Fibroblast of skin of back (primary cell): Measurements from ENCODE around the gene GAS5.
"Not testable (repeated sequence)": the region's sequence is repeated elsewhere in the genome, so short reads cannot be mapped to it uniquely, and the experiment has no call there.

Source experiments
- DNase-seq: peaks from one replicate; pipeline ENCODE4 v3.0.0-alpha.2; 2013

GAS5 gene

DNA sequence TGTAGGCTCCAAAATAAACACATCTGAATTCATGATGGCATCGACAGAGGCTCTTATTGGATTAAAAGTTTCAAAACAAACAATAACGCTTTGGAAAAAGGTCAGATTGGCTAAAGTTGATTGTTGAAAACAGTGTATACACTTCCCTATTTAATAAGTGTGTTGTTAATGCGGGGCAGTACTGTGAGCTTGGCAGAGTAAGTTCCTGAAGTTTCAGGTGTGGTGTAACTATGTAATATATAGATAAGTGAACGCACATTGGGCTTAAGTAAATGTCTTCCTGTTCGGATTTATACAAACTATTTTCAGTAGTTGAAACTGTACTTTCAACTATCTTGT, 1.2 kb upstream of the GAS5 start:
- DNase-seq = no peak

DNA sequence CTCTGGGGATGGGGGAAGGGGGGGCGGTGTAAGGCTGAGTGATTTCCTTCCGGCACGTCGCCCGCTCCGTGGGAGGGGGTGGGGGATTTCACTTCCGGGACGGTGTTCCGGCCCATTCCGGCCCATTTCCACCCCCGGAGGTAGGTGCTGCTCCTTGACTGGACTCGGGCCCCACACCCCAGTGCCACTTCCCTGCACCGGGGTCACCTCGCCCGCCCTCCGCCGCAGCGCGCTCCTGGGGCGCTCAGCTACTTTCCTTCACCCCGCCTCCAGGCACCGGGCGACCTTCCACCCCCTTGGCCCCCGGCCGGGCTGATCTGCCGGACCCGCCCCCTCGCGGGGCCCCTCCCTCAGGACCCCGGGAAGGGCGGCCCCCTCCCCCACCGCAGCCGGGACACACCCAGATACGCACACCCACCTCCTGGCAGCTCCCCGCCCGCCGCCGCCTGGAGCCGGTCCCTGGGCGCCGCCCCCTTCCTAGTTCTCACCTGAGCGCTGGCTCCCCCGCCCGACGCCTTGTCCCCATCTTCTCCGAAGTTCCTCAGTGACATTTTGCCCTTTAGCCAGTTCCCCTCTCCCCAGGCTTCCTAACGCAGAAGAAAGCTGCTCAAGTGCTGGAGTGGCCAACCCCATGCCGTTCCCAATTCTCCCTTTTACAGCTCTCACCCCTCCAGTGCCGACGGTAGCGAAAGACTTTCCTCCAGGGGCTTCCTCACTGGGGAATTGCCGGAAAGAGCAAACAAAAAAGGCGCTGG, 654 bp upstream of the GAS5 start, which contains the start of gene ZBTB37:
Gene ZBTB37 (plus strand): TSS at position 115 of the 755 bp plus-strand sequence. CDS start 1,846 bp downstream, outside the sequence.
- DNase-seq = peak; percentile 62

GRCh38 chr1:173867141-173867752, 542 bp downstream of the GAS5 start:
- no peak for DNase-seq

DNA sequence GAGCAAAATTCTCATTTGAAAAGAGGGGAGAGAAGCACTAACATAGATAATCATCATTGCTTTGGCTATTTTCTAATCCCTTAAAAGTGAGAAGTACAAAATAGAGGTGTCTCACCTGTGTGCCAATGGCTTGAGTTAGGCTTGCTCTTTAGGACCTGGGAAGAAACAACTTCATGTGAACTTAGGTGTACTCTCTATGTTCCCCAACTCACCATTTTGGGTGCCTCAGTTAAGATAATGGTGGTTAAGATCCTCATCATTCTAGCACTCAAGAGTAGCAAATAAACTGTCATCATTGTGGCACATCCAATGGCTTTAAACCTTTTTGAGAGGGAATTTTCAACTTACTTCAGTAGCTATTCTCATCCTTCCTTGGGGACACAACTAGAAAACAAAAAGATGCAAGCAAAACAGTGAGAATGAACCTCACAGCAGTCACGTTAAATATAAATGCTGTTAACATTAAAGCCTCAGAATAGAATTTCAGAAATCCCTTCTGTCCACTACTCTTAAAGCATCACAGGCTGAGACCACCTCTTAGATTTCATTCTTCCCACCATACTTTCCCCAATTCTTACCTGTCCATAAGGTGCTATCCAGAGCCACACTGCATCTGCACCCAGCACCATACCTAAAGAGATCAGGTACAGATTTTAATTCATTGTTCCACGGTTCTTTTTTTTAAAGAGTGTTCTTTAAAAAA, 1.2 kb downstream of the GAS5 start:
- no peak for DNase-seq

DNA sequence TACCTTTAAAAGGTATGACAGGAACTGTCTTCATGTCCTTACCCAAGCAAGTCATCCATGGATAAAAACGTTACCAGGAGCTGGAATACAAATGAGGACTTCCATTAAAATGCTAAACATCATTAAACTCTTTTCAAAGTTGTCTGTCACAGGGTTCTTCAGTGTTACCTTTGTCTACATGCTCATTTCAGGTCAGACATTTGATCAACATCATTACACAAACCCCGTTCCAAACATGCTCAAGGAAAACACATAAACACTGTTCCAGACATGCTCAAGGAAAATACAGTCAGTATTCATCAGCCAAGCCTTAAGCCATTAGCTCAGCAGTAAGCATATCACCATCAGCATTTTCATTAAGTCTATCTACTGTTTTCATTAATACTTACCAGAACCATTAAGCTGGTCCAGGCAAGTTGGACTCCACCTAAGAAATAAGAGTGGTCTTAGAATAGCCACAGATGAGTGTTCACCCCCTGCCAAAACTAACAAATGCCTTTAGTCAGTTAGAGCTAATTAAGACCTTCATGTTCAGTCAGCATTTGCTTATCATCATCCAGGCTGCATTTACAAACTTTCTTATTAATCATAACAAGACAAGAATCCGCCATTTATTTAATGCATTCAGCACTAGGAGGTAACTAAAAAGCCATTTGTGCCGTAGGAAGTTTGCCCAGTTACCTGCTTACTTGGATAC, 2.2 kb downstream of the GAS5 start:
- DNase-seq = no peak

- no peak for DNase-seq
Observed at GRCh38 chr1:173864179-173864867, 3.5 kb downstream of the GAS5 start.

DNA sequence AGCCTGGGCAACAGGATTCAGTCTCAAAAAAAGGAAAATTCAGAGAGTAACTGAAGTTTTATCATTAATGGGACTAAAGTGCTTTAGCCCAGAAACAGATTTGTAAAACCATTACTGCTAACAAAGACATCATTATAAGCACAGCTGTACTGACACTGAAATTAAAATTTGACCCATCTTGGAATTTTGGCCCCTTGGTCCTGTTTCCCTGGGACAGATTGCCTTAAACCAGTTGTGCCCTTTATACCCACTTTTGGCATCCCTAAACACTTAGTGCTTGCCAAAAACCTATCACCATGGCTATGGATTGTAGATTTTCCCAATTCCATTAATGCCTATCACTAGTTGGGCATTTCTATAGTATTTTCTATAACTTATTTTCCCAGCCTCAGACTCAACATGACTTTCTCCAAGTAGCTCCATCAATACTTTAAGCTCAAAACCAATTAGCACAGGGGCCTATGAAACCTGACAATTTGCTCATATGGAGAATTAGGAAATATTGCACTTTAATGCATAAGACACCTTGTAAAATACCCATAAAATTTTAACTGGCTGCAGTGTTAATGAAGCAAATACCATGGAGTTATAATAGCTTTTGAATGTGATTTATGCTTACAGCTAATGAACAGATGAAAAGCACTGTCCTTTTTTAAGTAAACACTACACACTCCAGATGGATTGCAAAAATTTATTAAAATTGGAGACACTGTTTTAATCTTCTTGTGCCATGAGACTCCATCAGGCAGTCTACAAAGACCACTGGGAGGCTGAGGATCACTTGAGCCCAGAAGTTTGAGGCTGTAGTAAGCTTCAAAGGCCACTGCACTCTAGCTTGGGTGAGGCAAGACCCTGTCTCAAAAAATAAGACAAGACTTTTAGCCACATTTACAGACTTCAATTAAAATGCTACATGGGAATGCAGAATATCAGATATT, 4.3 kb downstream of the GAS5 start:
- DNase-seq = no peak

DNA sequence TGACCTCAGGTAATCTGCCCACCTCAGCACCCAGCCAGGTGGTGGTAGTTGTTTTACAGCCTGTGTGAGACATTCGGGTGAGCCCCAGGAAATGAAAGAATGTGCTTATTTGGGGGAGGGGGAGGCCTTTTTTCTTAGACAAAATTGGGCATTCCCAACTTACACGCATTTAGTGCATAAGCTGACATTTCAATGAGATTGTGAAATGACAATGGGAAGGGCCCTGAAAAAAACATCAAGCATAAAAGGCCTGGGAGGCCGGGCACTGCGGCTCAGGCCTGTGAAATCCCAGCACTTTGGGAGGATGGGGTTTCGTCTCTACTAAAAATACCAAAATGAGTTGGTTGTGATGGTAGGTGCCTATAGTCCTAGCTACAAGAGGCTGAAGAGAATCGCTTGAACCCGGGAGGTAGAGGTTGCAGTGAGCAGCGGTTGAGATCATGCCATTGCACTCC, 5.0 kb downstream of the GAS5 start:
- DNase-seq = no peak

- not testable (repeated sequence) for DNase-seq
Observed at GRCh38 chr1:173862146-173862768, 5.5 kb downstream of the GAS5 start.

- no peak for DNase-seq
Observed at GRCh38 chr1:173861731-173862145, 6.1 kb downstream of the GAS5 start.

DNA sequence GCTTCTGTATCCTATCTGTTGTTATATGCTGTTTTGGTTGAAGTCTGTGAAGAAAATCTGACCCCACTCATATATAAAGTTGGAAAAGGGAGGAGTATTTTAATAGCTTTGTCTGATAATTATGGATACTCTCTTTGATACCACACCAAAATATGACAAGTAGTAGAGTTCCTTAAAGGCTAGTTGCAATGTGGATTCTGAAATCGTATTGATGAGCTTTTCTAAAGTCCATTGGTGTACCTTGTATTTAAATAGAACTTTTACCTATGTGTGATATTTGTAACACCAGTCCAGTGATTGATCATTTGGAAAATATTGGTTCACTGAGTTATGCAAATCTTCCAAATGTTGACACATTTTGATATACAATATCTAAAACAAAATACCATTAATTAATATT, 7.7 kb downstream of the GAS5 start:
- DNase-seq = no peak

DNA sequence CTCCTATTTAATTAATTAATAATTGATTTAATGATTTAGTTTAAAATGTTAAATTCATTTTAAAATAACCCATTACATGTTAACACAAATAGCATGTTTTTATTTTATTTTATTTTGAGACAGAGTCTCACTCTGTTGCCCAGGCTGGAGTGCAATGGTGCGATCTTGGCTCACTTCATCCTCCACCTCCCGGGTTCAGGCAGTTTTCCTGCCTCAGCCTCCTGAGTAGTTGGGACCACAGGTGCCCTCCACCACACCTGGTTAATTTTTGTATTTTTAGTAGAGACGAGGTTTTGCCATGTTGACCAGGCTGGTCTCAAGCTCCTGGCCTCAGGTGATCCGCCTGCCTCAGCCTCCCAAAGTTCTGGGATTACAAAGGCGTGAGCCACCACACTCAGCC, 8.2 kb downstream of the GAS5 start:
- not testable (repeated sequence) for DNase-seq

GRCh38 chr1:173857363-173857917, 10.3 kb downstream of the GAS5 start:
- no peak for DNase-seq

- DNase-seq = no peak
Observed at GRCh38 chr1:173856903-173857302, 10.9 kb downstream of the GAS5 start.

DNA sequence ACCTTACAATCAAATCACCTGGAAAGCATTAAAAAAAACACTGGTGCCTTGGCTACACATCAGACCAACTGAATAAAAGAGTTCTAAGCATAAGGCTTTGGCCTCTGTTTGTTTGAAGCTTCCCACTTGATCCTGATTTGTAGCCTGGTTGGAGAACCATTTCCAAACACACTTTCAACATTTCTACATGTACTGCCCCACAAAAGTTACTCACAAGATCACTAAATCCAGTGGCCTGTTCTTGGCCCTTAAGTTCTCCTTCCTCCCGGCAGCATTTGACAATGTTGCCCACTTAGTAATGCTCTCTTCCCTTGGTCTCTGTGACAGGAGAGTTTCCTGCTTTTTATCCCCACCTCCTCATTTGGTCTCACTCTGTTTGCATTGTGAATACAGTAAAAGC, 11.8 kb downstream of the GAS5 start:
- DNase-seq = no peak

DNA sequence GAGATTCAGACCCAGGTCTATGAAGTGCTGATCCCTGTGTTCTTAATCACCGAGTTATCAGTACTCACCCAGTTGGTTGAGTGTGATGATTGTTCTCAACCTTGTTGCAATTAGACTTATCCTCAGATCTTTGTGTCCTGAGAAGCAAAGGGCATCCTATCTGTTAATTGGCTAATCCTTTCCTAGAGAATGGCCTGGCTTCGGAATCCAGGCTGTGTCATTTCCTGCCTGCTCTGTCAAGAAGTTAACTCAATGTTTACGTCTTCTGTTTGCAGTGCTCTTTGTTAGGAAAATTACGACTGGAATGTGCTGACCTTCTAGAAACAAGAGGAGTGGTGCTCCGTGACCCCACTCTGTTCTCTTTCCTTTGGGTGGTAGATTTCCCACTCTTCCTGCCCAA, 14.7 kb downstream of the GAS5 start:
- DNase-seq = peak; percentile 68

GRCh38 chr1:173852105-173852504, 15.7 kb downstream of the GAS5 start:
- DNase-seq = no peak

DNA sequence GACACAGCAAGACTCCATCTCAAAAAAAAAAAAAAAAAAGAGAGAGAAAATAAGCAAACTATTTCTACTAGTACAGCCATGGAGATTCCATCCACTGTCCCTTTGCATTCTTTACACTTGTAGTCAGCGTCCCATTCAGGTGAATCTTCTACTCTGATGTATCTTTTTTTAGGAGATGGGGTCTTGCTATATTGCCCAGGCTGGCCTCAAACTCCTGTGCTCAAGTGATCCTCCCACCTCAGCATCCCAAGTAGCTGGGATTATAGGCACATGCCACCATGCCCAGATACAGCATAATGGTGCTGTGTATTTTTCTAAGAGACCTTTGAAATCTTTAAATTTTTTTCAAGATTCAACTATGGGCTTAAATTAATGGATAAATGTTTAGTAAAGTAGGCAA, 35.0 kb downstream of the GAS5 start:
- no peak for DNase-seq

GRCh38 chr1:173827611-173828010, 40.2 kb downstream of the GAS5 start:
- no peak for DNase-seq

- DNase-seq = peak; percentile 98
Observed at GRCh38 chr1:173824315-173825081, 43.3 kb downstream of the GAS5 start, which contains the start of the genes CENPL and DARS2. Gene CENPL, minus strand, starts transcription at chr1:173824883. Its CDS starts 13,584 bp downstream, at chr1:173811299. Gene DARS2, plus strand, starts transcription at chr1:173824673. Its CDS starts 557 bp downstream, at chr1:173825230.
